A549 (cell line): ENCODE data around the gene NPM3. TPM values are rescaled to one million over a fixed set of nuclear protein-coding genes. Genes with fewer than 3 reads are reported as not detected.

Source experiments
- ATAC-seq, 2 experiments: fragments of 200-7000 bp in 1 of 2; fragments of >200 bp in 1 of 2; cut with Nextera tagmentation in 1 of 2; cut with Tn5 transposase in 1 of 2; 3 replicates each; pipeline versions ENCODE4 v1.8.0 to v1.9.1; 2018 to 2020; ENCODE audit warnings: mild to moderate bottlenecking in 1 of 2, moderate library complexity in 1 of 2
- CTCF ChIA-PET: fragments of 300-600 bp; sonication (Branson Sonifier 250); formaldehyde crosslinking; extraction: SDS; loops from one replicate; lab custom pipeline; 2021; ENCODE audit warnings: antibody characterized with exemption, inconsistent platforms; lab: Yijun Ruan, JAX
- POLR2A ChIA-PET: fragments of 350-600 bp; formaldehyde crosslinking; extraction: SDS; loops from one replicate; lab custom pipeline; 2021; ENCODE audit warnings: antibody characterized with exemption, inconsistent platforms; lab: Yijun Ruan, JAX
- DNase-seq, 2 experiments: peaks; one replicate each; pipeline versions ENCODE4 v3.0.0 to v3.0.0-alpha.2; 2011 to 2016; ENCODE audit warnings: low read depth in 1 of 2, low spot score in 1 of 2
- FAIRE-seq: peaks from 2 replicates; lab custom pipeline; 2011; peaks lifted over from hg19 to GRCh38; lab: Jason Lieb, UNC
- H3K27ac ChIP-seq, 2 experiments: fragments of >200 bp; sonication (Bioruptor Twin); formaldehyde crosslinking; 3 replicates each; pipeline ENCODE4 v1.5.1; 2016 to 2017
- H3K4me1 ChIP-seq: fragments of >200 bp; sonication (Bioruptor Twin); formaldehyde crosslinking; 3 replicates; pipeline ENCODE4 v1.6.1; 2016
- H3K4me2 ChIP-seq: fragments of >200 bp; sonication (Bioruptor Twin); formaldehyde crosslinking; 3 replicates; pipeline ENCODE4 v1.6.1; 2016
- H3K4me3 ChIP-seq: fragments of >200 bp; sonication (Bioruptor Twin); formaldehyde crosslinking; 3 replicates; pipeline ENCODE4 v1.5.1; 2016
- H3K9me3 ChIP-seq: fragments of >200 bp; sonication (Bioruptor Twin); formaldehyde crosslinking; 3 replicates; pipeline ENCODE4 v1.6.1; 2016
- BHLHE40 ChIP-seq: IDR thresholded peaks from 2 replicates; pipeline ENCODE4 v1.6.1; 2012; ENCODE audit warnings: low read depth, low read length, inconsistent platforms
- CBX2 ChIP-seq: fragments of 200-600 bp; sonication (generic); IDR thresholded peaks from 2 replicates; pipeline ENCODE4 v1.6.1; 2016; ENCODE audit warnings: low read depth, mild to moderate bottlenecking, borderline replicate concordance
- CHD4 ChIP-seq: fragments of 200-600 bp; sonication (generic); IDR thresholded peaks from 2 replicates; pipeline ENCODE4 v1.6.1; 2016; ENCODE audit warnings: antibody characterized with exemption, mild to moderate bottlenecking, borderline replicate concordance
- EHMT2 ChIP-seq: fragments of 200-600 bp; sonication (generic); IDR thresholded peaks from 2 replicates; pipeline ENCODE4 v1.6.1; 2016; ENCODE audit warnings: antibody characterized with exemption, low read depth, mild to moderate bottlenecking, moderate library complexity
- ELK1 ChIP-seq: fragments of 150-350 bp; IDR thresholded peaks from 2 replicates; pipeline ENCODE4 v1.6.1; 2014; ENCODE audit warnings: low read depth, mild to moderate bottlenecking, low read length
- EP300 ChIP-seq, 2 experiments: fragments of >200 bp; sonication (Bioruptor Twin); formaldehyde crosslinking; IDR thresholded peaks; 2 replicates in 1 of 2; 3 replicates in 1 of 2; pipeline ENCODE4 v1.6.1; 2016 to 2017
- FOSL2 ChIP-seq, 2 experiments: fragments of 450-650 bp in 1 of 2; fragments of >200 bp in 1 of 2; sonication (Bioruptor Twin) in 1 of 2; formaldehyde crosslinking; IDR thresholded peaks; 2 replicates each; pipeline versions ENCODE4 v1.5.0 to v1.6.1; 2016 to 2020; ENCODE audit warnings: mild to moderate bottlenecking in 1 of 2, moderate library complexity in 1 of 2
- FOXS1 ChIP-seq: fragments of 250-450 bp; sonication (Bioruptor Pico); IDR thresholded peaks from 2 replicates; pipeline ENCODE4 v1.5.0; 2020; ENCODE audit warnings: mild to moderate bottlenecking, moderate library complexity
- GATA3 ChIP-seq: IDR thresholded peaks from 2 replicates; pipeline ENCODE4 v1.6.1; 2012; ENCODE audit warnings: borderline replicate concordance
- HES2 ChIP-seq: fragments of >200 bp; sonication (Bioruptor Twin); formaldehyde crosslinking; IDR thresholded peaks from 2 replicates; pipeline ENCODE4 v1.6.1; 2016
- HOXA7 ChIP-seq: fragments of 250-450 bp; sonication (Bioruptor Pico); IDR thresholded peaks from 2 replicates; pipeline ENCODE4 v1.5.0; 2020; ENCODE audit warnings: mild to moderate bottlenecking, moderate library complexity
- HOXB13 ChIP-seq: fragments of 250-450 bp; sonication (Bioruptor Pico); IDR thresholded peaks from 2 replicates; pipeline ENCODE4 v1.5.0; 2020; ENCODE audit warnings: low read depth, mild to moderate bottlenecking, moderate library complexity
- MAFK ChIP-seq: fragments of 450-650 bp; IDR thresholded peaks from 2 replicates; pipeline ENCODE4 v1.6.1; 2014; ENCODE audit not compliant: partially characterized antibody
- MAZ ChIP-seq: fragments of 150-350 bp; IDR thresholded peaks from 2 replicates; pipeline ENCODE4 v1.6.1; 2014; ENCODE audit warnings: antibody characterized with exemption, low read depth, low read length, borderline replicate concordance
- MYC ChIP-seq: IDR thresholded peaks from 2 replicates; pipeline ENCODE4 v1.6.1; 2012; ENCODE audit warnings: mild to moderate bottlenecking, inconsistent platforms, low read length, improper control_type of control experiment, borderline replicate concordance
- NPAS2 ChIP-seq: fragments of 250-450 bp; sonication (Bioruptor Pico); IDR thresholded peaks from 2 replicates; pipeline ENCODE4 v1.8.0; 2022; ENCODE audit warnings: mild to moderate bottlenecking, moderate library complexity, borderline replicate concordance
- PHF8 ChIP-seq: fragments of 200-600 bp; sonication (generic); IDR thresholded peaks from 2 replicates; pipeline ENCODE4 v1.6.1; 2016; ENCODE audit warnings: low read depth, mild to moderate bottlenecking, antibody characterized with exemption, moderate library complexity, borderline replicate concordance
- RCOR1 ChIP-seq: fragments of 150-350 bp; IDR thresholded peaks from 2 replicates; pipeline ENCODE4 v1.6.1; 2014; ENCODE audit warnings: antibody characterized with exemption, low read length, low read depth
- TFCP2L1 ChIP-seq: fragments of 250-450 bp; sonication (Bioruptor Pico); IDR thresholded peaks from 2 replicates; pipeline ENCODE4 v1.5.0; 2021; ENCODE audit warnings: mild to moderate bottlenecking
- ZFP36 ChIP-seq: fragments of 450-650 bp; IDR thresholded peaks from 2 replicates; pipeline ENCODE4 v1.6.1; 2014; ENCODE audit warnings: borderline replicate concordance; ENCODE audit not compliant: partially characterized antibody
- whole genome bisulfite sequencing: methylation state at CpG from one replicate; pipeline ENCODE4 v1.1.6; 2017; ENCODE audit errors: missing lambda C conversion rate; 5-methylcytosine and 5-hydroxymethylcytosine counted together
- polyA plus RNA-seq, 4 experiments: library from polyadenylated mRNA; depleted of rRNA in 3 of 4; stranded (reverse); fragments of >200 nt; fragmentation: RNase III in 1 of 4; extraction: RNeasy Plus Mini Kit Qiagen cat#74134 plus additional on column Dnase treatment in 1 of 4; gene quantifications; 2 replicates in 3 of 4; 3 replicates in 1 of 4; pipeline ENCODE4 v1.2.3, GENCODE V29; 2011 to 2017
- TF ChIP-seq, protein P1 (sequence below): fragments of 450-650 bp; IDR thresholded peaks from 2 replicates; pipeline ENCODE4 v1.6.1; 2014; ENCODE audit warnings: antibody characterized with exemption
- TF ChIP-seq, protein P2 (sequence below): fragments of >200 bp; sonication (Bioruptor Twin); formaldehyde crosslinking; IDR thresholded peaks from 3 replicates; pipeline ENCODE4 v1.6.1; 2016

NPM3 gene
- polyA plus RNA-seq, 2 of the 4 experiments (the other 2 are of a cell fraction), result 41.5 to 96.3 TPM

GRCh38 chr10:101741938-101742337 lies 41.3 kb downstream of the NPM3 start:
- H3K4me2 ChIP-seq, result no peak overlapping the region
- FAIRE-seq (no peak), ATAC-seq (no peak), DNase-seq (no peak)
- CTCF ChIA-PET, result interaction anchor here (1.2 kb wide), 1 partner anchor 14 kb away, joined by 3 read pairs; no protein-coding TSS in a partner anchor
- no peaks in the 10 kb centered on the region for H3K9me3 ChIP-seq
- WGBS, result 46% methylated on average over 2 of the region's 2 CpGs
- no peaks in the 10 kb centered on the region for H3K4me1 ChIP-seq
- H3K4me3 ChIP-seq, result no peak overlapping the region
- no peak overlapping the region for H3K27ac ChIP-seq
- no peak for TF ChIP-seq ELK1
- no peak for TF ChIP-seq BHLHE40
- TF ChIP-seq FOXS1 (CRISPR knock-in tag), result no peak
- no peak for TF ChIP-seq FOSL2 (IDR thresholded peaks at IDR 0.05)
- no peak for TF ChIP-seq FOSL2 (CRISPR knock-in tag; IDR thresholded peaks at IDR 0.05)
- TF ChIP-seq HOXA7, result no peak
- TF ChIP-seq HES2, result no peak
- no peak for TF ChIP-seq CBX2
- no peak for TF ChIP-seq PHF8
- TF ChIP-seq RCOR1, result no peak
- TF ChIP-seq EHMT2, result no peak
- TF ChIP-seq NPAS2, result no peak
- TF ChIP-seq MAFK, result no peak
- TF ChIP-seq GATA3, result no peak
- TF ChIP-seq, protein P1, sequence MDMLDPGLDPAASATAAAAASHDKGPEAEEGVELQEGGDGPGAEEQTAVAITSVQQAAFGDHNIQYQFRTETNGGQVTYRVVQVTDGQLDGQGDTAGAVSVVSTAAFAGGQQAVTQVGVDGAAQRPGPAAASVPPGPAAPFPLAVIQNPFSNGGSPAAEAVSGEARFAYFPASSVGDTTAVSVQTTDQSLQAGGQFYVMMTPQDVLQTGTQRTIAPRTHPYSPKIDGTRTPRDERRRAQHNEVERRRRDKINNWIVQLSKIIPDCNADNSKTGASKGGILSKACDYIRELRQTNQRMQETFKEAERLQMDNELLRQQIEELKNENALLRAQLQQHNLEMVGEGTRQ, result no peak
- TF ChIP-seq, protein P2, sequence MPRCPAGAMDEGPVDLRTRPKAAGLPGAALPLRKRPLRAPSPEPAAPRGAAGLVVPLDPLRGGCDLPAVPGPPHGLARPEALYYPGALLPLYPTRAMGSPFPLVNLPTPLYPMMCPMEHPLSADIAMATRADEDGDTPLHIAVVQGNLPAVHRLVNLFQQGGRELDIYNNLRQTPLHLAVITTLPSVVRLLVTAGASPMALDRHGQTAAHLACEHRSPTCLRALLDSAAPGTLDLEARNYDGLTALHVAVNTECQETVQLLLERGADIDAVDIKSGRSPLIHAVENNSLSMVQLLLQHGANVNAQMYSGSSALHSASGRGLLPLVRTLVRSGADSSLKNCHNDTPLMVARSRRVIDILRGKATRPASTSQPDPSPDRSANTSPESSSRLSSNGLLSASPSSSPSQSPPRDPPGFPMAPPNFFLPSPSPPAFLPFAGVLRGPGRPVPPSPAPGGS, result no peak
- POLR2A ChIA-PET, result no interaction called here

- ChIA-PET POLR2A (no interaction called here), CTCF (interaction anchor here (1.3 kb wide), 1 partner anchor 22 kb away, joined by 4 read pairs; no protein-coding TSS in a partner anchor)
- ATAC-seq, result no peak
- H3K9me3 ChIP-seq, result no peaks in the 10 kb centered on the region
- TF ChIP-seq MYC (no peak), HOXB13 (no peak), CHD4 (no peak), TFCP2L1 (CRISPR knock-in tag) (no peak), EP300 (IDR thresholded peaks at IDR 0.05) (no peak), ZFP36 (no peak)
- no peak overlapping the region for H3K4me2 ChIP-seq
- FAIRE-seq, result no peak
- H3K27ac ChIP-seq, result no peak overlapping the region
- 90% methylated on average over 3 of the region's 3 CpGs for WGBS
- H3K4me1 ChIP-seq, result no peaks in the 10 kb centered on the region
- no peak for DNase-seq
- no peak overlapping the region for H3K4me3 ChIP-seq
Measured at GRCh38 chr10:101736666-101737065, 46.6 kb downstream of the NPM3 start.

GRCh38 chr10:101732096-101732495 lies 51.1 kb downstream of the NPM3 start:
- no peak for ATAC-seq
- POLR2A ChIA-PET, result no interaction called here
- CTCF ChIA-PET, result interaction anchor here (0.6 to 1.3 kb wide), 5 partner anchors 11 to 132 kb away, joined by 3 to 4 read pairs (median 3); no protein-coding TSS in a partner anchor
- H3K27ac ChIP-seq, result no peak overlapping the region
- no peaks in the 10 kb centered on the region for H3K9me3 ChIP-seq
- no peak for FAIRE-seq
- H3K4me1 ChIP-seq, result no peaks in the 10 kb centered on the region
- WGBS, result 65% methylated on average over 1 of the region's 1 CpG
- H3K4me3 ChIP-seq, result no peak overlapping the region
- no peak overlapping the region for H3K4me2 ChIP-seq
- TF ChIP-seq MAZ (no peak), RCOR1 (no peak), MYC (no peak), FOSL2 (IDR thresholded peaks at IDR 0.05) (no peak), FOSL2 (CRISPR knock-in tag; IDR thresholded peaks at IDR 0.05) (no peak)
- TF ChIP-seq, all 56 proteins: peak for 0
- DNase-seq, result no peak

Other genes starting within 250 kb of the NPM3 start
- 16.7 and 18.1 TPM in 2 replicates for gene POLL, start 195.2 kb downstream of the NPM3 start, polyA plus RNA-seq (2011; rRNA removed)
- 13.0 to 13.3 TPM (median 13.3 TPM) in 3 replicates for gene POLL, start 195.2 kb downstream of the NPM3 start, polyA plus RNA-seq (2017; fragmentation: RNase III; extraction: RNeasy Plus Mini Kit Qiagen cat#74134 plus additional on column Dnase treatment)
- 39.7 and 40.8 TPM in 2 replicates for gene DPCD, start 195.1 kb downstream of the NPM3 start, polyA plus RNA-seq (2011; rRNA removed)
- 37.4 to 39.4 TPM (median 37.7 TPM) in 3 replicates for gene DPCD, start 195.1 kb downstream of the NPM3 start, polyA plus RNA-seq (2017; fragmentation: RNase III; extraction: RNeasy Plus Mini Kit Qiagen cat#74134 plus additional on column Dnase treatment)
- 37.5 and 41.1 TPM in 2 replicates for gene FBXW4, start 88.3 kb downstream of the NPM3 start, polyA plus RNA-seq (2011; rRNA removed)
- gene FBXW4, start 88.3 kb downstream of the NPM3 start, polyA plus RNA-seq (2017; fragmentation: RNase III; extraction: RNeasy Plus Mini Kit Qiagen cat#74134 plus additional on column Dnase treatment), result 16.9 to 28.2 TPM (median 24.0 TPM) in 3 replicates
- 0.12 TPM in 1 of 2 replicates, not detected in the other for gene FGF8, start 7.3 kb downstream of the NPM3 start, polyA plus RNA-seq (2011; rRNA removed)
- not detected in 3 replicates for gene FGF8, start 7.3 kb downstream of the NPM3 start, polyA plus RNA-seq (2017; fragmentation: RNase III; extraction: RNeasy Plus Mini Kit Qiagen cat#74134 plus additional on column Dnase treatment)
- 79.1 and 84.5 TPM in 2 replicates for gene OGA, start 35.0 kb upstream of the NPM3 start, polyA plus RNA-seq (2011; rRNA removed)
- gene OGA, start 35.0 kb upstream of the NPM3 start, polyA plus RNA-seq (2017; fragmentation: RNase III; extraction: RNeasy Plus Mini Kit Qiagen cat#74134 plus additional on column Dnase treatment), result 40.3 to 50.7 TPM (median 46.5 TPM) in 3 replicates
- gene KCNIP2, start 60.4 kb upstream of the NPM3 start, polyA plus RNA-seq (2011; rRNA removed), result 0.88 and 1.3 TPM in 2 replicates
- 1.1 to 1.7 TPM (median 1.3 TPM) in 3 replicates for gene KCNIP2, start 60.4 kb upstream of the NPM3 start, polyA plus RNA-seq (2017; fragmentation: RNase III; extraction: RNeasy Plus Mini Kit Qiagen cat#74134 plus additional on column Dnase treatment)